Endothelial cell of umbilical vein (primary cell): ENCODE measurements around the gene CCDC12.

ENCODE experiments used
- CTCF ChIP-seq, 2 donors: IDR thresholded peaks; 1 replicate in 1 of 2; 2 replicates in 1 of 2; pipeline ENCODE4 v1.5.1; 2011; ENCODE audit warnings: low read length in 2 of 2, mild to moderate bottlenecking in 2 of 2, moderate library complexity in 2 of 2, control low read depth in 1 of 2, inconsistent platforms in 1 of 2, low read depth in 1 of 2; ENCODE audit not compliant: insufficient read depth in 1 of 2; ENCODE audit errors: extremely low read depth in 1 of 2
- EZH2 ChIP-seq: IDR thresholded peaks from 2 replicates; pipeline ENCODE4 v1.6.1; 2012; ENCODE audit warnings: borderline replicate concordance, low read depth, mild to moderate bottlenecking, moderate library complexity, low read length, inconsistent platforms; ENCODE audit not compliant: severe bottlenecking
- POLR2AphosphoS5 ChIP-seq: IDR thresholded peaks from 2 replicates; pipeline ENCODE4 v1.6.1; 2012; ENCODE audit warnings: low read depth, mild to moderate bottlenecking, control low read depth, low read length, moderate library complexity; ENCODE audit not compliant: insufficient read depth

GRCh38 chr3:46881596-46882376 is 94.8 kb downstream of the CCDC12 start:
- no peak for TF ChIP-seq CTCF (IDR thresholded peaks at IDR 0.05; ENCODE audit: extremely low read depth in 1 of 2, insufficient read depth in 1 of 2, low read depth in 1 of 2, low read length in 2 of 2)
- TF ChIP-seq POLR2AphosphoS5: no peak
- peak; percentile 5 for TF ChIP-seq EZH2
